CD8-positive, alpha-beta memory T cell (primary cell): Measurements from ENCODE around the gene FIGNL2. TPM values are rescaled to one million over a fixed set of nuclear protein-coding genes. Genes with fewer than 3 reads are reported as not detected.

Experiments used
- CTCF ChIA-PET: fragments of 350-600 bp; sonication (Branson Sonifier 250); formaldehyde crosslinking; loops from one replicate; lab custom pipeline; 2021; ENCODE audit warnings: antibody characterized with exemption; lab: Charles Lee
- POLR2A ChIA-PET: fragments of 350-600 bp; sonication (Branson Sonifier 250); formaldehyde crosslinking; loops from one replicate; lab custom pipeline; 2021; ENCODE audit warnings: antibody characterized with exemption; lab: Charles Lee
- DNase-seq, 5 donors: peaks; one replicate each; pipeline versions ENCODE4 v3.0.0 to v3.0.0-alpha.2; 2020 to 2022; ENCODE audit warnings: mixed read lengths in 1 of 5
- H3K27ac ChIP-seq: one replicate; pipeline ENCODE4 v1.7.0; 2013; ENCODE audit warnings: low read depth, mild to moderate bottlenecking, low read length, moderate library complexity
- H3K27me3 ChIP-seq: 2 replicates; pipeline ENCODE4 v1.7.0; 2013; ENCODE audit warnings: low read length, mild to moderate bottlenecking; ENCODE audit not compliant: insufficient read depth, poor library complexity, severe bottlenecking
- H3K36me3 ChIP-seq: 2 replicates; pipeline ENCODE4 v1.7.0; 2013; ENCODE audit warnings: mild to moderate bottlenecking, low read length, moderate library complexity; ENCODE audit not compliant: insufficient read depth
- H3K4me1 ChIP-seq: 2 replicates; pipeline ENCODE4 v1.7.0; 2013; ENCODE audit warnings: mild to moderate bottlenecking, low read length, moderate library complexity; ENCODE audit not compliant: insufficient read depth
- H3K4me3 ChIP-seq: 2 replicates; pipeline ENCODE4 v1.7.0; 2013; ENCODE audit warnings: mild to moderate bottlenecking, low read length
- H3K9me3 ChIP-seq: 2 replicates; pipeline ENCODE4 v1.7.0; 2013; ENCODE audit warnings: mild to moderate bottlenecking, low read length
- H3K27ac Mint-ChIP-seq, 8 donors: one replicate each; pipeline ENCODE4 v1.8.0; 2020 to 2021; ENCODE audit warnings: mixed read lengths in 8 of 8, mild to moderate bottlenecking in 6 of 8, inconsistent platforms in 3 of 8, moderate library complexity in 3 of 8
- H3K27me3 Mint-ChIP-seq, 2 donors: one replicate each; pipeline ENCODE4 v1.8.0; 2020 to 2021; ENCODE audit warnings: mixed read lengths in 2 of 2, mild to moderate bottlenecking in 1 of 2, moderate library complexity in 1 of 2
- H3K36me3 Mint-ChIP-seq, 3 donors: one replicate each; pipeline ENCODE4 v1.8.0; 2020 to 2021; ENCODE audit warnings: mixed read lengths in 3 of 3, inconsistent platforms in 1 of 3, mild to moderate bottlenecking in 1 of 3
- H3K4me1 Mint-ChIP-seq, 3 donors: one replicate each; pipeline ENCODE4 v1.8.0; 2020 to 2021; ENCODE audit warnings: mixed read lengths in 3 of 3, inconsistent platforms in 1 of 3, mild to moderate bottlenecking in 1 of 3
- H3K4me3 Mint-ChIP-seq, 7 donors: one replicate each; pipeline ENCODE4 v1.8.0; 2020 to 2021; ENCODE audit warnings: mixed read lengths in 7 of 7, mild to moderate bottlenecking in 6 of 7, moderate library complexity in 4 of 7, inconsistent platforms in 2 of 7
- H3K9me3 Mint-ChIP-seq, 5 donors: one replicate each; pipeline ENCODE4 v1.8.0; 2020 to 2022; ENCODE audit warnings: mixed read lengths in 5 of 5, mild to moderate bottlenecking in 3 of 5, moderate library complexity in 2 of 5, inconsistent platforms in 1 of 5
- polyA plus RNA-seq: library from polyadenylated mRNA; unstranded; fragments of 300-500 nt; fragmentation: Illumina TruSeq; gene quantifications from one replicate; pipeline ENCODE4 v1.2.3, GENCODE V29; 2021
- total RNA-seq, 2 experiments: library from RNA; stranded (reverse); gene quantifications; one replicate each; pipeline ENCODE4 v1.2.3, GENCODE V29; 2021

The FIGNL2 gene
- total and polyA plus RNA-seq, 3 experiments from 2014 or later: 0.12 to 0.70 (median 0.42) TPM

DNA sequence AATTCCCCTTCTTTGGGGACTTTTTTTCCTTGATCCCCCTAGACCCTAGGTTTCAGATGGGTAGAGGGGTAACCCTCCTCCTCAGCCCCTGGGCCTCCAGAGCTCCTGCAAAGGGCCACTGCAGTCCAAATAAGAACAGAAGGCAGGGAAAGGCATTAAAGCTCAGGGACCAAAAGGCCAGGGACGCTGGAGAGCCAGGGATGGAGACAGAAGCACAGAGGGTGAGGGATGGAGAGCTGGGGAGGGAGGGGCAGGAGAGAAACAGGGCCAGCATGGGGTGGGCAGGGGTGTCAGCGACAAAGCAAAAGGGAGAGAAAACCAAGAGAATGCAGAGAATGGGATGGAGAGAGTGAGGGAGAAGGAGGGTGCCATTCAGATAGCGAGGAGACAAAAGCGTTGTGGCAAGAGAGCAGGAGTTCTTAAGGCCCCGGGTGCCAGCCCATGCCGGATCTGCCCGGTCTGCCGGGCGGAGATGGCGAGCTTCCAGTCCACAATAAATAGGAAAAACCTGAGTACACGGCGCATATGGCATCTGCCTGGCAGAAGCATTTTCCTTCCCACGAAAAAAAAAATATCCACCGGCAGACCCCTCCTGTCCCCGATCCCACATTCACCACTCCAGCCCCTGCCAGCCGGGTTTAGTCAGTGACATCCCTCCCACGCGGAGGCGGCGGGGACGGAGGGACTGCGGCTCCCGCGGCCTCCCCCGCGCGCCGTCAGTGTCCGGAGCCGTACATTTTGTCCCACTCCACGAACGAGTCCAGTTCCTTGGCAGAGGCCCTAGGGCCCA lies 28.6 kb downstream of the FIGNL2 start:
- Mint-ChIP-seq H3K4me1 (peaks cover 20 to 41% (median 27%) of the 10 kb centered on the region in 3 donors), H3K9me3 (no peaks in the 10 kb centered on the region)
- peak overlapping the region; percentile 55 for H3K4me3 ChIP-seq

GRCh38 chr12:51818566-51819300 lies 29.8 kb downstream of the FIGNL2 start:
- Histone ChIP-seq H3K4me1 (peaks cover 20% of the 10 kb centered on the region), H3K9me3 (no peaks in the 10 kb centered on the region), H3K27ac (no peak overlapping the region), H3K36me3 (no peaks in the 10 kb centered on the region), H3K4me3 (no peak overlapping the region), H3K27me3 (peaks cover 5% of the 10 kb centered on the region)
- no peak overlapping the region for H3K27ac Mint-ChIP-seq
- no peaks in the 10 kb centered on the region for H3K9me3 Mint-ChIP-seq
- H3K27me3 Mint-ChIP-seq: no peaks in the 10 kb centered on the region
- ChIA-PET CTCF (interaction anchor here (2.4 kb wide), 1 partner anchor 67 kb away, joined by 7 read pairs; no protein-coding TSS in a partner anchor), POLR2A (no interaction called here)
- H3K4me3 Mint-ChIP-seq: peak overlapping the region in 2 of 7 donors; percentile 34
- peaks cover 0 to 1% (median 0%) of the 10 kb centered on the region in 3 donors for H3K36me3 Mint-ChIP-seq
- no peak for DNase-seq
- peaks cover 18 to 35% (median 24%) of the 10 kb centered on the region in 3 donors for H3K4me1 Mint-ChIP-seq

More for the DNA sequence above, 28.6 kb downstream of the FIGNL2 start:
- peak overlapping the region; percentile 61 for H3K27ac ChIP-seq
- no peaks in the 10 kb centered on the region for H3K27me3 Mint-ChIP-seq
- peak in 1 of 5 donors; percentile 0 for DNase-seq
- H3K36me3 Mint-ChIP-seq: no peaks in the 10 kb centered on the region
- ChIA-PET POLR2A (interaction anchor here (0.5 to 1.3 kb wide), 3 partner anchors 446 to 549 kb away, joined by 3 to 4 read pairs (median 3); no protein-coding TSS in a partner anchor), CTCF (interaction anchor here (0.8 to 2.4 kb wide), 10 partner anchors 8 to 401 kb away, joined by 3 to 13 read pairs (median 4); no protein-coding TSS in a partner anchor)
- H3K27ac Mint-ChIP-seq: peak overlapping the region in 6 of 8 donors; percentile 13 to 93 (median 48)
- H3K4me1 ChIP-seq: peaks cover 15% of the 10 kb centered on the region
- no peaks in the 10 kb centered on the region for H3K36me3 ChIP-seq
- H3K9me3 ChIP-seq: no peaks in the 10 kb centered on the region
- peak overlapping the region; percentile 63 to 85 (median 75) for H3K4me3 Mint-ChIP-seq
- peaks cover 5% of the 10 kb centered on the region for H3K27me3 ChIP-seq

DNA sequence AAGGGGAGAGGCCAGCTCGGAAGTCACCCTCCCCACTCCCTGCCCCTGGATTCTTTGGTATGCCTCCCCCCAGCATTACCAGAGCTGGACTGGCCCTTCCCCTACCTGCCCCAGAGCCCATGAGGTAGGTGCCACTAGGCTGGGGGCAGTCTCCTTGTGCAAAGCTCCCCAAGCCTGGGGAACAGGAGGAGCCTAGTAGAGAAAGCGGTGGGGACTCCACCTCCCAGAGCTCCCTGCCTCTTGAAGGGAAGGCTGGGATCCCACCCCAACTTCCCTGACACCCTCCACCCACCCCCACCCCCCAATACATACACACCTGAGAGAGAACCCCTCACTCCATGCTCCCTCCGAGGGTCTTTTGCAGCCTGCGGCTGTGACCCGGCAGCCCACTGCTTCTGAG lies 30.4 kb downstream of the FIGNL2 start:
- H3K4me3 ChIP-seq: no peak overlapping the region

DNA sequence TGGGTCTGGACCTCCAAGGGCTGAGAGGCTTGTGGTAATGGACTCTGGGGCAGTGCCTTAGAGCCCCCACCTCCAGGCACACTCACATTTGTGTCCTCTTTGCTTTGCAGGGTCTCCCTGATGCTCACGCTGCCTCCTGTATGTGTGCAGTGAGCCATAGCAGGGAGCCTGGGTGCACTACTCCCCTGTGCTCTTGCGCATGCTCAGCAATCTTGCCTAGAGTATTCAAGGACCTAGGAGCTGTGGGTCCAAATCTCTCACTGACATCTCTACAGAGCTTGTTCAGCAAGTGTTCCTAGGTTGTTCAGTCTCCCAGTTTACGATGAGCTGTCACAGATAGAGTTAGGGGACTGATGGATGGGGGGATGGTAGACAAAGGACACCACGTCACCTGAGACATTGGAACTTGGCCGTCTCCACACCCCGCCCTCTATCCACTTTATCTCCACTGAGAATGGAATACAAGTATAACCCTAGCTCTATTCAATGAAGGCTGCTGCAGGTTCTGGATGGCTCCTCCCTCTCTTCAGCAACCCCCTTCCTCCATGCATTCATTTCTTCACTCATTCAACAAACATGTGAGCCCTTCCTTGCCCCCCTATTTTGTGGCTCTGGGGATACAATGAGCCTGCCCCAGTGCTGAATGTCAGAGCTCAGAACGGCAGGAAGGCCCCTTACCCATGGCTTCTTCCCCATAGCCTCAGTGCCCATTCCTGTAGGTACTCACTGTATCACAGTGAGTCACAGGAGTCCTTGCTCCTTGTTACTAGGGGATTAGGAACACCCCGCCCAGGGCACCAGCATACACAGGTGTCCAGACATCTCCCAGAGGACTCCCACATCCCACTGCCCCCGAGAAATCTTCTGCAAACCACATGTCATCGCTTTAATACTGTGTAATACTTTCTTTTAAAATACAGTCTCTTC lies 31.2 kb downstream of the FIGNL2 start:
- Histone ChIP-seq H3K27ac (no peak overlapping the region), H3K27me3 (peaks cover 5% of the 10 kb centered on the region), H3K9me3 (no peaks in the 10 kb centered on the region), H3K4me1 (peaks cover 22% of the 10 kb centered on the region), H3K4me3 (no peak overlapping the region), H3K36me3 (no peaks in the 10 kb centered on the region)
- no peaks in the 10 kb centered on the region for H3K27me3 Mint-ChIP-seq
- H3K9me3 Mint-ChIP-seq: no peaks in the 10 kb centered on the region
- no peak for DNase-seq
- peak overlapping the region in 3 of 7 donors; percentile 23 to 82 (median 70) for H3K4me3 Mint-ChIP-seq
- H3K36me3 Mint-ChIP-seq: peaks cover 0 to 1% (median 0%) of the 10 kb centered on the region in 3 donors
- no peak overlapping the region for H3K27ac Mint-ChIP-seq
- ChIA-PET CTCF (no interaction called here), POLR2A (interaction anchor here (1.0 kb wide), 1 partner anchor 12 kb away, joined by 3 read pairs; no protein-coding TSS in a partner anchor)
- peaks cover 14 to 26% (median 15%) of the 10 kb centered on the region in 3 donors for H3K4me1 Mint-ChIP-seq

More for the DNA sequence above, 30.4 kb downstream of the FIGNL2 start:
- Mint-ChIP-seq H3K4me3 (peak overlapping the region in 3 of 7 donors; percentile 23 to 82 (median 70)), H3K9me3 (no peaks in the 10 kb centered on the region), H3K36me3 (peaks cover 0 to 1% (median 0%) of the 10 kb centered on the region in 3 donors), H3K27me3 (no peaks in the 10 kb centered on the region), H3K4me1 (peaks cover 14 to 33% (median 18%) of the 10 kb centered on the region in 3 donors), H3K27ac (no peak overlapping the region)
- Histone ChIP-seq H3K4me1 (peaks cover 22% of the 10 kb centered on the region), H3K9me3 (no peaks in the 10 kb centered on the region), H3K36me3 (no peaks in the 10 kb centered on the region), H3K27ac (no peak overlapping the region), H3K27me3 (peaks cover 5% of the 10 kb centered on the region)
- DNase-seq: no peak
- ChIA-PET CTCF (no interaction called here), POLR2A (no interaction called here)

DNA sequence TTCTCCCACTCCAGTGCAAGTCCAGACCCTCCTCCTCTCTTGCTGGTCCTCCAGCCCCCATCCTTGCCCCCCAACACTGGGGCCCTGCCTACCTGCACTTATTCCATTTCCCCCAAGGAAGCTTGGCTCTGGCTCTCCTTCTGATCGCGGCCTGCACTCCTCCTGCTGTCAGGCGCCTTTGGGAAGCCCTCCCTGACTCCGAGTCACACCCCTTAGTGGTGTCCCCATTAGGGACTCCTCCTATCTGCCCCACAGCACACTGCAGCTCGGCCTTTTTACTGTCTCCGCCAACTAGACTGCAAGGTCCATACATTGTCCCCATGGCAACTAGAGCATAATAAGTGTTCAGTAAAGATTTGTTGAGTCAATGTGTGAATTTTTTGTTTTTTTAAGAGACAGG lies 32.9 kb downstream of the FIGNL2 start:
- H3K27me3 Mint-ChIP-seq: no peaks in the 10 kb centered on the region
- peaks cover 5% of the 10 kb centered on the region for H3K27me3 ChIP-seq

GRCh38 chr12:51814311-51815088 lies 34.0 kb downstream of the FIGNL2 start:
- no peaks in the 10 kb centered on the region for H3K27me3 Mint-ChIP-seq
- H3K27ac Mint-ChIP-seq: peak overlapping the region in 3 of 8 donors; percentile 64 to 75 (median 75)
- H3K36me3 ChIP-seq: no peaks in the 10 kb centered on the region
- peaks cover 7 to 15% (median 10%) of the 10 kb centered on the region in 3 donors for H3K4me1 Mint-ChIP-seq
- peak overlapping the region; percentile 78 to 93 (median 85) for H3K4me3 Mint-ChIP-seq
- peaks cover 5% of the 10 kb centered on the region for H3K27me3 ChIP-seq
- H3K36me3 Mint-ChIP-seq: peaks cover 0 to 1% (median 0%) of the 10 kb centered on the region in 3 donors
- CTCF ChIA-PET: interaction anchor here (1.2 to 2.3 kb wide), 3 partner anchors 10 to 22 kb away, joined by 3 to 21 read pairs (median 3); no protein-coding TSS in a partner anchor
- no peaks in the 10 kb centered on the region for H3K9me3 ChIP-seq
- H3K9me3 Mint-ChIP-seq: no peaks in the 10 kb centered on the region
- H3K4me1 ChIP-seq: peaks cover 14% of the 10 kb centered on the region
- no peak overlapping the region for H3K27ac ChIP-seq
- peak; percentile 44 to 77 (median 50) for DNase-seq
- peak overlapping the region; percentile 37 for H3K4me3 ChIP-seq
- POLR2A ChIA-PET: no interaction called here

More for the DNA sequence above, 32.9 kb downstream of the FIGNL2 start:
- Histone ChIP-seq H3K27ac (no peak overlapping the region), H3K4me1 (peaks cover 22% of the 10 kb centered on the region), H3K9me3 (no peaks in the 10 kb centered on the region), H3K36me3 (no peaks in the 10 kb centered on the region), H3K4me3 (no peak overlapping the region)
- Mint-ChIP-seq H3K4me1 (peaks cover 11 to 22% (median 15%) of the 10 kb centered on the region in 3 donors), H3K36me3 (peaks cover 0 to 1% (median 0%) of the 10 kb centered on the region in 3 donors), H3K9me3 (no peaks in the 10 kb centered on the region), H3K4me3 (peak overlapping the region; percentile 78 to 93 (median 85)), H3K27ac (peak overlapping the region in 4 of 8 donors; percentile 16 to 98 (median 46))
- ChIA-PET CTCF (interaction anchor here (1.2 to 2.3 kb wide), 2 partner anchors 9 to 12 kb away, joined by 3 to 21 read pairs; no protein-coding TSS in a partner anchor), POLR2A (no interaction called here)
- no peak for DNase-seq
